Stimulated activated naive CD8-positive, alpha-beta T cell treated with anti-CD3 and anti-CD28 coated beads, Interleukin-15, amount 100 ng/mL, for 72 hours (primary cell): ENCODE data around the gene MTR.

Experiments
- ATAC-seq: fragments of 150-1000 bp; cut with Tn5 transposase; 2 replicates; pipeline ENCODE4 v1.10.0; 2021; ENCODE audit warnings: mild to moderate bottlenecking, moderate library complexity
- DNase-seq, 2 donors: peaks; one replicate each; pipeline ENCODE4 v3.0.0; 2021 to 2022
- H3K27ac Mint-ChIP-seq, 2 donors: one replicate each; pipeline ENCODE4 v1.8.0; 2022; ENCODE audit warnings: mild to moderate bottlenecking in 2 of 2, mixed read lengths in 2 of 2, moderate library complexity in 2 of 2
- H3K27me3 Mint-ChIP-seq: one replicate; pipeline ENCODE4 v1.8.0; 2022; ENCODE audit warnings: mixed read lengths
- H3K4me1 Mint-ChIP-seq: one replicate; pipeline ENCODE4 v1.8.0; 2022; ENCODE audit warnings: mild to moderate bottlenecking, mixed read lengths
- H3K4me3 Mint-ChIP-seq, 2 donors: one replicate each; pipeline ENCODE4 v1.8.0; 2022; ENCODE audit warnings: mild to moderate bottlenecking in 2 of 2, mixed read lengths in 2 of 2, moderate library complexity in 1 of 2
- H3K9me3 Mint-ChIP-seq, 2 donors: one replicate each; pipeline ENCODE4 v1.8.0; 2022; ENCODE audit warnings: mixed read lengths in 2 of 2

MTR gene

DNA sequence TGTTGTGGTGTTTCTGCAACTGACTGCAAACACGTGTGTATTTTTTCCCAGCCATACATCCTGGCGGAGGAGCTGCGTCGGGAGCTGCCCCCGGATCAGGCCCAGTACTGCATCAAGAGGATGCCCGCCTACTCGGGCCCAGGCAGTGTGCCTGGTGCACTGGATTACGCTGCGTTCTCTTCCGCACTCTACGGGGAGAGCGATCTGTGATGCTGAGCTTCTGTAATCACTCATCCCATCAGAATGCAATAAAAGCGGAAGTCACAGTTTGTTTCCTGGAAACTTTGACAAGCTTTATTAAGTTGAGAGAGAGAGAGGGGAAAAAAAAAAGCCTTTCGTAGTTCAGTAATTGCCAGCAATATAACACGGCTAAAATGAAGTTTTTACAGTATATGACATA is 32.7 kb upstream of the MTR start:
- Mint-ChIP-seq H3K4me3 (no peak overlapping the region), H3K4me1 (peaks cover 10% of the 10 kb centered on the region), H3K27me3 (no peaks in the 10 kb centered on the region), H3K9me3 (no peaks in the 10 kb centered on the region), H3K27ac (no peak overlapping the region)
- ATAC-seq (peak; percentile 55), DNase-seq (no peak)

DNA sequence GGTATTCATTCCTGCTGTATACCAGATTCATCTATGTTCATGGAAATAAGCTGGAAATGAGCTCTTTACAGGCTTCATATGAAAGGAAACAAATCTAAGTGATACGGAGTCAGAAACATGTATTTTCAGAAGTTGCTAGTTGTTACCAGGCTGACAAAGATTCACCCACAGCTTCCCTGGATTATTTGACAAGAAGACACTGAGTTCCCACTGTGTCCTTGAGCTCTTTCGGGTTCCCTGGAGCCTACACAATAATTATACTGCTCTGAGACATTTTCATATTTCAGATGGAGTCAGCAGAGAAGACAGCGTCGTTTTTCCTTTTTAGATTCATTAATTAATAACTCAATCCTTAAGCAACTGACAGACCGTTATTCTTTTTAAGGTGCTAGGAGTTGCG is 29.3 kb upstream of the MTR start:
- peaks cover 4% of the 10 kb centered on the region for H3K4me1 Mint-ChIP-seq
- no peak for ATAC-seq
- H3K27me3 Mint-ChIP-seq = peaks cover 21% of the 10 kb centered on the region
- DNase-seq = no peak
- no peak overlapping the region for H3K4me3 Mint-ChIP-seq
- no peaks in the 10 kb centered on the region for H3K9me3 Mint-ChIP-seq
- no peak overlapping the region for H3K27ac Mint-ChIP-seq

DNA sequence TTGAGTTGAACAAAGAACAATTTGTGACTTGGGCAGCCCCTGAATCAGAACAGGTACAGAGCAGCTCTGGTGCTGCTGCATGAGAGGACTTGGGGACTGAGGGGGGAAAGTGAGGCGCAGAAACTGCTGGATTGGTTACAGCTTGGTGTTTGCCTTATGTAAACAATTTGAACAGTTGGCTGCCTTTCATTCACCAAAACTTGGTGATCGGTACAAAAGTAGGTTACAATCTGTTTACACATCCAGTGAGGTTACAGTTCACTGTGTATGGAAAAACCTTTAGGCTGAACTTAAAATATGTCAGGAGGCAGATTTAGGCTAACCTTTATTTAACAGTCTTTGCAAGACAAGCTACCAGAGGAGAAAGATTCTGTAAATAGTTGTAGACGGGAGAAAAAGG is 28.6 kb upstream of the MTR start:
- Mint-ChIP-seq H3K27ac (no peak overlapping the region), H3K9me3 (no peaks in the 10 kb centered on the region), H3K4me1 (peaks cover 4% of the 10 kb centered on the region), H3K27me3 (peaks cover 21% of the 10 kb centered on the region), H3K4me3 (no peak overlapping the region)
- DNase-seq (no peak), ATAC-seq (no peak)

DNA sequence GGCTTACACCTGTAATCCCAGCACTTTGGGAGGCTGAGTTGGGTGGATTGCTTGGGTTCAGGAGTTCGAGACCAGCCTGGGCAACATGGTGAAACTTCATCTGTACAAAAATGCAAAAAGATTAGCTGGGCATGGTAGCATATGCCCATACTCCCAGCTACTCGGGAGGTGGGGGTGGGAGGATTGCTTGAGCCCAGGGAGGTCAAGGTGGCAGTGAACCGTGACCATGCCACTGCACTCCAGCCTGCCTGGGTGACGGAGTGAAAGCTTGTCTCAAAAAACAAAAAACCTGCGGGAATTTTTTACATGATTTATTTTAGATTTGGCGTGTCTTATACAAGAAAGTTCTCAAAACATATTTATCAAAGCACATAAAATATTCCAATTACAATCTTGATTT is 27.8 kb upstream of the MTR start:
- no peak for DNase-seq
- Mint-ChIP-seq H3K27me3 (peaks cover 21% of the 10 kb centered on the region), H3K4me1 (peaks cover 3% of the 10 kb centered on the region), H3K27ac (no peak overlapping the region), H3K9me3 (no peaks in the 10 kb centered on the region), H3K4me3 (no peak overlapping the region)
- ATAC-seq = no peak

DNA sequence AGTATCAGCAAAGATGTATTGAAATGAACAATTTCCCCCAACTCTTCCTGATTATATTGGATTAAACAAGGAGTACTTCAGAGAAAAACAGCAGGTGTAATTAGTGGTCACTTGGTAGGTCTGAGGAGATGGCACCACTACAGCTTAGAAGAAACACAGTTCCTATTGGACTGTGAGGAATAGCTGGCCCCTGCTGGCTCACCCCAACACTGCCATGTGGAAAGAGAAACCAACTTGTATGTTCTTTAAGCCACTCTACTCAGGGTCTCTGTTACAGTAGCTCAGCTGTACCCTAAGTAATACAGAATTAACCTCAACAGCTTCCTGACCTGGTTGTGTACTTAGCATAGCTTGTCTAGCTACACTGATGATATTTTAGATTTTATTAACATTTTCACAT is 26.5 kb upstream of the MTR start:
- Mint-ChIP-seq H3K4me3 (no peak overlapping the region), H3K27me3 (peaks cover 21% of the 10 kb centered on the region), H3K9me3 (no peaks in the 10 kb centered on the region), H3K27ac (peak overlapping the region in 1 of 2 donors; percentile 28), H3K4me1 (no peaks in the 10 kb centered on the region)
- ATAC-seq = no peak
- DNase-seq = no peak

DNA sequence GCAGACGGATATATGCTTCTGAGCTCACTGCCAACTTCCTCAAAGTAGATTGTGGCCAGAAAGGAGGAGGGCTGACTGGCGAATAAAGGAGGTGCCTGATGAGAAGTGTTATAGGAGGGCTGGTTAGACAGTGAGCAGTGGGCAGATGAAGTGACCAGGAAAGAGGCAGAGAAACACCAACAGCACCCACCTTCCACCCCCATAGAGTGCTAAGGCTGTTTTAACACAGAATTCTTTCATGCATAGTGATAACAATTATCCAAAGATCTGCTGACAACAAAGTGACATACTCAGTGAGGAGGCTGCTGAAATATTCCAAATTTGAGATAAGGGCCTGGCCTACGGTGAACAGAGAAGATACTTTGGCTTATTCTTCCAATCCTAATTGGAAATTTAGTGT is 21.2 kb upstream of the MTR start:
- peaks cover 8 to 9% of the 10 kb centered on the region in 2 donors for H3K9me3 Mint-ChIP-seq
- H3K27me3 Mint-ChIP-seq = peaks cover 21% of the 10 kb centered on the region
- ATAC-seq = no peak
- H3K4me3 Mint-ChIP-seq = no peak overlapping the region
- DNase-seq = no peak
- no peaks in the 10 kb centered on the region for H3K4me1 Mint-ChIP-seq
- no peak overlapping the region for H3K27ac Mint-ChIP-seq

DNA sequence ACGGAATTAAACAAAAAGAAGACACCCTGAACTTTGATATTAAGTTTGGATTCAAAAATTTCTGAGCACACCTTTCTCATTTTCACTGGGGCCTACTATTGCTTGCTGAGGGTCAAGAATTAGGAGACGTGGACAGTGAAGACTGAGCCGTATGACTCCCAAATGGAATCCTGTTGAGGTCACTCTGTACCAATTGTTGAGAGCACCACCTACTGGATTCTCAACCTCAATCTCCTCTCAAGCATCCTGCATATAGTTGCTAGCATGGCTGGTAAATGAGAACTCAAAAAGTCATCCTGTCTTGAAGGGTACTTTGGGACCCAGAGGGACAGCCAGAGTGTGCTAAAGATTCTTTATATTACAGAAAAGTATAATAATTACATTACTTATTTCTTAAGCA is 20.2 kb upstream of the MTR start:
- ATAC-seq (no peak), DNase-seq (no peak)
- H3K9me3 Mint-ChIP-seq = peaks cover 14 to 16% of the 10 kb centered on the region in 2 donors
- no peak overlapping the region for H3K4me3 Mint-ChIP-seq
- no peak overlapping the region for H3K27ac Mint-ChIP-seq
- H3K4me1 Mint-ChIP-seq = no peaks in the 10 kb centered on the region
- H3K27me3 Mint-ChIP-seq = peaks cover 18% of the 10 kb centered on the region

DNA sequence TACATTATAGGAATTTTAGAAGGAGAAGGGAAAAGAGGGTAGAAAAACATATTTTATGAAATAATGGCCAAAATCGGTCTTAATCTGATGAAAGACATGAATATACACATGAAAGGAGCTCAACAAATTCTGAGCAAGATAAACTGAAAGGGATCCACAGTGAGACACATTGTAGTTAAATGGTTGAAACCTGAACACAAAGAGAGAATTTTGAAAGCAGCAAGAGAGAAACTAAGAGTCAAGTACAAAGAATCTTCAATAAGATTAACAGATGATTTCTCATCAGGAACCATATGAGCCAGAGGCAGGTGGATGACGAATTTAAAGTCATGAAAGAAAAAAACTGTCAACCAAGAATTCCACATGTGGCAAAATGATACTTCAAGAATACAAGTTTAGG is 15.8 kb upstream of the MTR start:
- ATAC-seq = no peak
- Mint-ChIP-seq H3K4me1 (no peaks in the 10 kb centered on the region), H3K27ac (no peak overlapping the region), H3K9me3 (peaks cover 14 to 16% of the 10 kb centered on the region in 2 donors), H3K27me3 (peaks cover 10% of the 10 kb centered on the region), H3K4me3 (no peak overlapping the region)
- no peak for DNase-seq

DNA sequence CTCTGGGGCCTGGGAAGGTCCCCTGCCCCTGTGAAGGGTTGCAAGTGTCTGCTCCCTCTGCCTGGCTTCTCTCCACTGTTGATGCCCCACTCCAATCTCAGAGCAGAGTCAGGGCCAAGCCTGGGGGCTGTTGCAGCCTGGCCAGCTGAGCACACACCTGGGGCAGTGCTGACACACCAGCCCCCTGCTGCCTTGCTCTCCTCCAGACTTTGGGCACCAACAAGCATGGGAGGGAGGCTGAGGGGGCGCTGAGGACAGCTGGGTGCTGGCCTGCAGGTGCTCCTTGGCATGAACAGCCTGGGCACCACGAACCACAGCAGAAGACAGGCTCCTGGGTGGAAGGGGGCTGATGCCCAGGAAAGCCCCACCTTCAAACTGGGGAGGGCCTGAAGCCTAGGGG is 9.6 kb upstream of the MTR start:
- no peak for ATAC-seq
- Mint-ChIP-seq H3K27me3 (no peaks in the 10 kb centered on the region), H3K4me1 (no peaks in the 10 kb centered on the region), H3K9me3 (no peaks in the 10 kb centered on the region), H3K4me3 (no peak overlapping the region), H3K27ac (no peak overlapping the region)
- DNase-seq = no peak

DNA sequence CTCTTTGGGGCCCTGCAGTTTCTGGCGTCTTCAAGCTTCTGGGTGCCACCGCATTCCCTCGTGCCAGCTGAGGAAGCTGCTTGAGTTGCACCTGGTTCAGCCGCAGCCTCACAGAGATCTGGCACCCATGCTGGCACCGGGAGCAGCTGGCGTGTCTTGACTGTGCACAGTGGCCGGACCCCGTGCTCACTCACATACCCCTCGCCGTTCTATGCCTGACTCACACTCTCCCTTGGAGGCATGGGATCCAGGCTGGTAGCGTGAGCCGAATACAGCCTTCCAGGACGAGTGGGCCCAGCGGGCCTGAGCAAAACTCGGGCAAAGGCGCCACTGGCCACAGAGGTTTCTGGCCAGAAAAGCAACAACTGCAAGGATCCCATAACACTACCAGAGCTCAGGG is 8.6 kb upstream of the MTR start:
- Mint-ChIP-seq H3K27me3 (no peaks in the 10 kb centered on the region), H3K4me3 (no peak overlapping the region), H3K4me1 (no peaks in the 10 kb centered on the region), H3K27ac (peak overlapping the region in 1 of 2 donors; percentile 19), H3K9me3 (no peaks in the 10 kb centered on the region)
- ATAC-seq (no peak), DNase-seq (no peak)

DNA sequence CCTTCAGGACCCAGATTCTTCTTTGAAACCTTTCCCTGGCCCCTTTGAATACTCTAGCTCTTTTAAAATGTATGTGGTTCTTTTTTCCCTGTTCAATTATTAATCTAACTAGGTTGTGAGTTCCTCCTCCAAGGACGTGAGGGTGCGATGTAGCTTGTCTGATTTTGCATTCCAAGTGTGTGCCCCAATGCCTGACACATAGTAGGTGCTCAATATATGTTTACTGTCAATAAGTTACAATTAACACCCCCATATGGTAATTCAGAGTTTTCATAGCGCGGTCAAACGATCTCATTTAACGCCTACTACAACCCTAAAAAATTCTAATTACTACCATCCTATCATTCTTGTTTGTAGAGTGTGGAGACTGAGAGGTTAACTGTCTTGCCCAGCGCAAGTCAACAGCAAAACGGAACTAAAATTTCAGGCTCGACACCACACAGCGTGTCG is 482 bp upstream of the MTR start:
- ATAC-seq = no peak

DNA sequence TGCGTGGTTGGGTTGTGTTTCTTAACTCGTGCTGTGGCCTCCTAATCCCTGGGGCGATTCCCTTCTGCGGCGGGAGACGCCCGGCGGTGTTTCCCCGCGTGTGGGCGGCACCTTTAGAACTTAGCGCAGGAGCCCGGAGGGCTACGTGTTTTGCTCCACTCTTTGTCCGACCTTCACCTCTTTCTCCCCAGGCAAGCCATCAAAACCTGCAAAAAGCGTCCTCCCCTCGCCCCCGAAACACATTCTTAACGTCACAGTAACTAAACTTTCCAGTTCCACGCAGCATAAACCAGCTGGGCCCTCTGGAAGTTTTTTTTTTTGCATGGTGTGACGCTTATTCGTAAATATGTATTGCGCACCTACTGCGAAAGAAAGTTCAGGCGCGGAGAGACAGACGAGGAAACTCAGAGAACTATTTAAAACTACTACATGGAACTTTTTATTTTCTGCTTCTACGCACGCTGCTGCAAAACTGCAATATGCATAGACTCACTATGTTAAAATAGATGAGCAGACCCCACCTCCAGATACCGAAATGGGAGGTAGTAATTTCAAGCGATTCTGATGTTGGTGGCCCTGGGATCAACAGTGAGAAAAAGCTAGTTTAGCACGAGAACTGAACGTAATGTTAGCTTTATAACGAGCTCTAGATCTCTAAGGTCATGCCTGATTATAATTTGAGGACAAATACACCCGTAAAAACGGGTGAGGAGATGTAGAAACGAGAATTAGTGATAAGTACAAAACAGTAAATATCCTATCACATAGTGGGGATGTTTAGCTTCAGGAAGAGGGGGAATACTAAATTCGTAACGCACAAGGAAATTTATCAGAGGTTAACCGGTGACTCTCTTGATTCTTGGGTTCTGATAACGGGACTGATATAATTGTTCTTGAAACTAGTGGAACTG is 920 bp downstream of the MTR start:
- Mint-ChIP-seq H3K27ac (peak overlapping the region; percentile 98 to 100), H3K4me3 (peak overlapping the region; percentile 90 to 93), H3K9me3 (no peaks in the 10 kb centered on the region), H3K27me3 (no peaks in the 10 kb centered on the region), H3K4me1 (peaks cover 40% of the 10 kb centered on the region)
- peak; percentile 39 for ATAC-seq
- no peak for DNase-seq

More for the DNA sequence above, 482 bp upstream of the MTR start:
- no peaks in the 10 kb centered on the region for H3K9me3 Mint-ChIP-seq
- H3K4me3 Mint-ChIP-seq = peak overlapping the region; percentile 90 to 93
- H3K4me1 Mint-ChIP-seq = peaks cover 30% of the 10 kb centered on the region
- peak overlapping the region; percentile 98 to 100 for H3K27ac Mint-ChIP-seq
- DNase-seq = no peak
- H3K27me3 Mint-ChIP-seq = no peaks in the 10 kb centered on the region

DNA sequence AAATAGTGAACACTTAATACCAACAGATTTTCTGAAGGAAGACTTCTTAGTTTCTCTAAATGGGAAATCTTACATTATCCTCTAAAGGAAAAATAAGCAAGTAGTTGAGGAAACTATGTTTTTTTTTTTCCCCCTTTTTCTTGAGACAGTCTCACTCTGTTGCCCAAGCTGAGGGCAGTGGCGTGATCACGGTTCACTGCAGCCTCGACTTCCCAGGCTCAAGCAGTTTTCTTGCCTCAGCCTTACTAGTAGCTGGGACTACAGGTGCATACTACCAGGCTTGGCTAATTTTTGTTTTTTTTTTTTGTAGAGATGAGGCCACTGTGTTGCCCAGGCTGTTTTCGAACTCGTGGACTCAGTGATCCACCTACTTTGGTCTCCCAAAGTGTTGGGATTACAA is 3.9 kb downstream of the MTR start:
- Mint-ChIP-seq H3K27ac (no peak overlapping the region), H3K4me3 (peak overlapping the region; percentile 27 to 30), H3K27me3 (no peaks in the 10 kb centered on the region), H3K4me1 (peaks cover 63% of the 10 kb centered on the region), H3K9me3 (no peaks in the 10 kb centered on the region)
- DNase-seq = no peak
- ATAC-seq = no peak

DNA sequence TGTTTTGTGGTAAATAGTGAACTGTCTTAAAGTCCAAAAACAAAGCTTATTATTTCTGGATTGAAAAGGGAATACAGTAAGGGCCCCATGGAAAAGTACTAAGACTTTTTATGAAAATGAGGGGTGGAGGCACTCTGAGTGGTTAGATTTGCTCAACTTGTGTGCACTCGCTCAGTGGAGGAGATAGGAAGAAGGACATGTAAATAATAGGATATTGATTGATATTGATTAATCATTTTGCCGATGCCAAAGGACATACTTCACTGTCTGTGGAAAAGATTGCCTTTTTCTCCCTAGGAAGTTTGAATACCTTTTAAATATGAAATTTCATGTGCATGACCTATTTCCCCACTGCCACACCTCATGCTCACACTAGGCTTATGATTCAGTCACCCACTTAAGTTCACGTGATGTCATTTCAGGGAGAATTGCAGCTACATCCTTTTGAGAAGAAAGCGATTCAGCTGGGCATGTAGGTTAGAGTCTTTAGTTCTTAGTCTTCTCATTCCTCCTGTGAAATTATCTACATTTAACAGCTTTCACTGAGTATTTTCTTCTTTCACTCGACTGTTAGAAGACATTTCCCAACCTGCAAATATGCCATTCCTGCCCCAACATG is 5.0 kb downstream of the MTR start:
- ATAC-seq (peak; percentile 36), DNase-seq (no peak)
- H3K27me3 Mint-ChIP-seq = no peaks in the 10 kb centered on the region
- H3K9me3 Mint-ChIP-seq = no peaks in the 10 kb centered on the region
- H3K4me1 Mint-ChIP-seq = peaks cover 59% of the 10 kb centered on the region
- peak overlapping the region; percentile 4 to 93 for H3K27ac Mint-ChIP-seq
- H3K4me3 Mint-ChIP-seq = peak overlapping the region; percentile 38 to 53

DNA sequence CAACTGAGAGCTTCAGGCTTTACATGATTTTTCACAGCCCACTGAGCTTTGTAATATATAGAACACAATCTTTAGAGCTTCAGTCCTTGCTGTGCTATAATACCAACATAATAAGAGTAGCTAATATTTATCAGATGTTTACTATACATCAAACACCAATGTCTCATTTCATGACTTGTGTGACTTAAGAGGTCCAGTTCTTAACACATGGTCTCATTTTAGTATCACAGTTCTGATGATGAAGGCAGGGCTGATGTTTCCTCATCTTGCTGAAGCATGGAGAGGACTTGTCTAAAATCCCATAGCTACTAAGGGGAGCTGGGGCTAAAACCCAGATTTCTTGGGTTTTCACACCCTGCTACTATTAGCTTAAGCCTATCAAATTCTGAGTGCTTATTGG is 5.5 kb downstream of the MTR start:
- peak overlapping the region in 1 of 2 donors; percentile 93 for H3K27ac Mint-ChIP-seq
- H3K27me3 Mint-ChIP-seq = no peaks in the 10 kb centered on the region

DNA sequence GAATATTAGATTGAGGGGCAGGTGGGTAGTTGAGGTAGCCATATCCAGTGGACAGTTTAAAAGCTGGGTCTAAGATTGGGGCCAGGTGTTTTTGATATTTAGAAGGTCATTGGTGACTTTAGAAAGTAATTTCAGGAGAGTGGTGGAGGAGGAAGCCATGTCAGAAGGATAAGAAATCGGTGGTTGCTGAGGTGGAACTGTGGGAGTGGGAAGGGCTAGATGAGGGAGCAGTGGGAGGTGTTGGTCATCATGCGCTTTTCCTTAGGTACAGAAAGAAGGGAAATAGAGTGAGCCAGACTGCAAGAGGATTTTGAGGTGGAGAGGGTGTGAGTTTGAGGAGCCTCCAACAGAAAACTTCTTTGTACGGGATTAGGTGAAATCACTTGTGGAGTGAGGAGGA is 7.2 kb downstream of the MTR start:
- no peak for DNase-seq
- Mint-ChIP-seq H3K9me3 (no peaks in the 10 kb centered on the region), H3K27ac (peak overlapping the region; percentile 36 to 91), H3K27me3 (no peaks in the 10 kb centered on the region), H3K4me1 (peaks cover 51% of the 10 kb centered on the region), H3K4me3 (peak overlapping the region; percentile 4 to 50)
- ATAC-seq = no peak

More for the DNA sequence above, 5.5 kb downstream of the MTR start:
- Mint-ChIP-seq H3K9me3 (no peaks in the 10 kb centered on the region), H3K4me1 (peaks cover 62% of the 10 kb centered on the region), H3K4me3 (peak overlapping the region; percentile 9 to 53)
- ATAC-seq (peak; percentile 21), DNase-seq (no peak)
